NB4 (cell line): ENCODE measurements around the gene EVA1B.

Experiments
- DNase-seq: peaks from one replicate; pipeline ENCODE4 v3.0.0; 2010; ENCODE audit warnings: low read depth
- H3K4me3 ChIP-seq: one replicate; pipeline ENCODE4 v1.5.1; 2011; ENCODE audit warnings: mild to moderate bottlenecking, low read depth, low read length, moderate library complexity
- CTCF ChIP-seq: IDR thresholded peaks from one replicate; pipeline ENCODE4 v1.5.1; 2012; ENCODE audit warnings: low read depth, low read length
- MAX ChIP-seq: IDR thresholded peaks from 2 replicates; pipeline ENCODE4 v1.6.1; 2011; ENCODE audit warnings: low read depth, low read length
- MYC ChIP-seq: IDR thresholded peaks from 2 replicates; pipeline ENCODE4 v1.6.1; 2011; ENCODE audit warnings: low read depth, low read length
- POLR2A ChIP-seq: IDR thresholded peaks from 2 replicates; pipeline ENCODE4 v1.6.1; 2011; ENCODE audit warnings: mild to moderate bottlenecking; ENCODE audit not compliant: insufficient read length; ENCODE audit errors: extremely low read depth

The EVA1B gene

GRCh38 chr1:36297062-36297461 lies 26.4 kb downstream of the EVA1B start:
- TF ChIP-seq CTCF (no peak), MAX (no peak), POLR2A (no peak), MYC (no peak)
- H3K4me3 ChIP-seq = no peak overlapping the region
- no peak for DNase-seq

GRCh38 chr1:36295390-36295789 lies 28.1 kb downstream of the EVA1B start:
- TF ChIP-seq MYC (no peak), MAX (no peak), CTCF (no peak), POLR2A (no peak)
- no peak overlapping the region for H3K4me3 ChIP-seq
- DNase-seq = no peak

- TF ChIP-seq POLR2A = no peak
- DNase-seq = no peak
- no peak overlapping the region for H3K4me3 ChIP-seq
Measured at GRCh38 chr1:36287595-36287994, 35.9 kb downstream of the EVA1B start.

- no peak for DNase-seq
- H3K4me3 ChIP-seq = no peak overlapping the region
- TF ChIP-seq MAX = no peak
- no peak for TF ChIP-seq CTCF
- no peak for TF ChIP-seq MYC
- no peak for TF ChIP-seq POLR2A
Measured at GRCh38 chr1:36286802-36287201, 36.6 kb downstream of the EVA1B start.

GRCh38 chr1:36285443-36286101 lies 37.9 kb downstream of the EVA1B start:
- H3K4me3 ChIP-seq = no peak overlapping the region
- DNase-seq = peak; percentile 87
- no peak for TF ChIP-seq POLR2A
- TF ChIP-seq CTCF = peak; percentile 55

- no peak for TF ChIP-seq CTCF
- no peak for TF ChIP-seq POLR2A
- no peak for TF ChIP-seq MYC
- TF ChIP-seq MAX = no peak
- H3K4me3 ChIP-seq = no peak overlapping the region
- DNase-seq = no peak
Measured at GRCh38 chr1:36284517-36284916, 38.9 kb downstream of the EVA1B start.
